H9 (cell line): ENCODE data around the gene LDHAL6B. TPM values are rescaled to one million over a fixed set of nuclear protein-coding genes. Genes with fewer than 3 reads are reported as not detected.

Experiments used
- DNase-seq: peaks from one replicate; pipeline ENCODE4 v3.0.0-alpha.2; 2017
- H2AFZ ChIP-seq: one replicate; pipeline ENCODE4 v1.6.1; 2013; ENCODE audit warnings: mild to moderate bottlenecking, low read length, control low read depth, moderate library complexity
- H2AK5ac ChIP-seq: 2 replicates; pipeline ENCODE4 v1.6.1; 2013; ENCODE audit warnings: low read length, control low read depth, mixed read lengths; ENCODE audit not compliant: insufficient read length
- H2BK120ac ChIP-seq: one replicate; pipeline ENCODE4 v1.6.1; 2013; ENCODE audit warnings: low read depth, mild to moderate bottlenecking, low read length, control low read depth, inconsistent platforms; ENCODE audit not compliant: poor library complexity, severe bottlenecking
- H2BK12ac ChIP-seq: 2 replicates; pipeline ENCODE4 v1.6.1; 2013; ENCODE audit warnings: low read length, control low read depth, mixed read lengths, low read depth; ENCODE audit not compliant: insufficient read length
- H2BK15ac ChIP-seq: 2 replicates; pipeline ENCODE4 v1.6.1; 2013; ENCODE audit warnings: low read depth, low read length, control low read depth
- H2BK20ac ChIP-seq: one replicate; pipeline ENCODE4 v1.6.1; 2013; ENCODE audit warnings: low read depth, mild to moderate bottlenecking, low read length, control low read depth, inconsistent platforms; ENCODE audit not compliant: poor library complexity, severe bottlenecking
- H2BK5ac ChIP-seq: 2 replicates; pipeline ENCODE4 v1.6.1; 2013; ENCODE audit warnings: low read length, control low read depth, mixed read lengths; ENCODE audit not compliant: insufficient read length
- H3K14ac ChIP-seq: 2 replicates; pipeline ENCODE4 v1.6.1; 2013; ENCODE audit warnings: low read length, control low read depth; ENCODE audit not compliant: insufficient read depth
- H3K18ac ChIP-seq: 2 replicates; pipeline ENCODE4 v1.6.1; 2013; ENCODE audit warnings: low read depth, mild to moderate bottlenecking, mixed read lengths, low read length, control low read depth; ENCODE audit not compliant: insufficient read length
- H3K23ac ChIP-seq: 2 replicates; pipeline ENCODE4 v1.6.1; 2013; ENCODE audit warnings: low read length, control low read depth, mixed read lengths, low read depth; ENCODE audit not compliant: insufficient read length
- H3K23me2 ChIP-seq: 2 replicates; pipeline ENCODE4 v1.6.1; 2013; ENCODE audit warnings: low read depth, mild to moderate bottlenecking, mixed read lengths, low read length, control low read depth; ENCODE audit not compliant: insufficient read length, poor library complexity, severe bottlenecking
- H3K27ac ChIP-seq: 2 replicates; pipeline ENCODE4 v1.5.1; 2013; ENCODE audit warnings: low read length, control low read depth, mixed read lengths, low read depth; ENCODE audit not compliant: insufficient read length
- H3K27me3 ChIP-seq: 2 replicates; pipeline ENCODE4 v1.6.1; 2013; ENCODE audit warnings: low read length, control low read depth, inconsistent platforms; ENCODE audit not compliant: insufficient read depth
- H3K4ac ChIP-seq: 2 replicates; pipeline ENCODE4 v1.6.1; 2013; ENCODE audit warnings: low read depth, mild to moderate bottlenecking, control low read depth, inconsistent platforms, low read length, moderate library complexity
- H3K4me1 ChIP-seq: 2 replicates; pipeline ENCODE4 v1.6.1; 2013; ENCODE audit warnings: low read length, control low read depth, inconsistent platforms; ENCODE audit not compliant: insufficient read depth
- H3K4me2 ChIP-seq: 2 replicates; pipeline ENCODE4 v1.6.1; 2013; ENCODE audit warnings: low read length, control low read depth, mixed read lengths; ENCODE audit not compliant: insufficient read length, insufficient read depth
- H3K56ac ChIP-seq: 2 replicates; pipeline ENCODE4 v1.6.1; 2013; ENCODE audit warnings: low read depth, mild to moderate bottlenecking, mixed read lengths, low read length, control low read depth; ENCODE audit not compliant: insufficient read length
- H3K79me1 ChIP-seq: 2 replicates; pipeline ENCODE4 v1.6.1; 2013; ENCODE audit warnings: low read depth, mild to moderate bottlenecking, moderate library complexity, low read length, control low read depth, inconsistent platforms; ENCODE audit not compliant: insufficient read depth, poor library complexity, severe bottlenecking
- H3K79me2 ChIP-seq: 2 replicates; pipeline ENCODE4 v1.6.1; 2013; ENCODE audit warnings: low read length, control low read depth, inconsistent platforms; ENCODE audit not compliant: insufficient read depth
- H3K9ac ChIP-seq: 2 replicates; pipeline ENCODE4 v1.6.1; 2013; ENCODE audit warnings: low read length, control low read depth, mixed read lengths; ENCODE audit not compliant: insufficient read length; ENCODE audit errors: extremely low read depth
- H3K9me3 ChIP-seq: one replicate; pipeline ENCODE4 v1.6.1; 2013; ENCODE audit warnings: low read depth, low read length, inconsistent platforms; ENCODE audit not compliant: control insufficient read depth
- H3T11ph ChIP-seq: one replicate; pipeline ENCODE4 v1.6.1; 2013; ENCODE audit warnings: mild to moderate bottlenecking, low read length, control low read depth, inconsistent platforms
- H4K20me1 ChIP-seq: one replicate; pipeline ENCODE4 v1.6.1; 2013; ENCODE audit not compliant: control insufficient read depth, insufficient read length, insufficient read depth
- H4K5ac ChIP-seq: 2 replicates; pipeline ENCODE4 v1.6.1; 2013; ENCODE audit warnings: low read depth, mild to moderate bottlenecking, mixed read lengths, low read length, control low read depth; ENCODE audit not compliant: insufficient read length
- H4K8ac ChIP-seq: replicated peaks from 2 replicates; pipeline ENCODE4 v1.6.1; 2013; ENCODE audit warnings: low read length, control low read depth, mixed read lengths, low read depth; ENCODE audit not compliant: insufficient read length
- H4K91ac ChIP-seq: 2 replicates; pipeline ENCODE4 v1.6.1; 2013; ENCODE audit warnings: low read depth, mild to moderate bottlenecking, moderate library complexity, mixed read lengths, low read length, control low read depth; ENCODE audit not compliant: insufficient read length
- H3K27ac Mint-ChIP-seq, 3 experiments: 2 replicates in 2 of 3; 3 replicates in 1 of 3; pipeline ENCODE4 v1.8.0; 2020 to 2021; ENCODE audit warnings: mixed read lengths in 3 of 3, mild to moderate bottlenecking in 1 of 3, moderate library complexity in 1 of 3
- H3K27me3 Mint-ChIP-seq: 2 replicates; pipeline ENCODE4 v1.8.0; 2021; ENCODE audit warnings: low read depth, mild to moderate bottlenecking, moderate library complexity, mixed read lengths
- H3K36me3 Mint-ChIP-seq, 3 experiments: 2 replicates in 2 of 3; 3 replicates in 1 of 3; pipeline ENCODE4 v1.8.0; 2020 to 2021; ENCODE audit warnings: low read depth in 3 of 3, mixed read lengths in 3 of 3; ENCODE audit not compliant: insufficient read depth in 1 of 3
- H3K4me1 Mint-ChIP-seq, 2 experiments: 2 replicates each; pipeline ENCODE4 v1.8.0; 2020; ENCODE audit warnings: mixed read lengths in 2 of 2
- H3K4me3 Mint-ChIP-seq, 2 experiments: 2 replicates in 1 of 2; 3 replicates in 1 of 2; pipeline ENCODE4 v1.8.0; 2020 to 2021; ENCODE audit warnings: mild to moderate bottlenecking in 2 of 2, mixed read lengths in 2 of 2, moderate library complexity in 1 of 2
- H3K9me3 Mint-ChIP-seq, 2 experiments: 2 replicates in 1 of 2; 3 replicates in 1 of 2; pipeline ENCODE4 v1.8.0; 2020; ENCODE audit warnings: mild to moderate bottlenecking in 2 of 2, mixed read lengths in 2 of 2, moderate library complexity in 1 of 2
- CTCF ChIP-seq: fragments of 200-600 bp; sonication (generic); conservative IDR thresholded peaks from 3 replicates; pipeline ENCODE4 v1.8.0; 2021; ENCODE audit warnings: antibody characterized with exemption, mild to moderate bottlenecking
- whole genome bisulfite sequencing: extraction: QIAGEN DNeasy Blood & Tissue Kit; methylation state at CpG from one replicate; pipeline ENCODE4 v1.1.7; 2013; ENCODE audit warnings: missing lambda C conversion rate, low lambda C conversion rate, mixed read lengths; ENCODE audit not compliant: insufficient read length; ENCODE audit errors: extremely low coverage; 5-methylcytosine and 5-hydroxymethylcytosine counted together
- total RNA-seq: library from RNA; stranded (reverse); gene quantifications from 2 replicates; pipeline ENCODE4 v1.2.1, GENCODE V29; 2021

LDHAL6B gene
- total RNA-seq, 1 experiment from 2014 or later: not detected

GRCh38 chr15:59191855-59192237 is 14.8 kb upstream of the LDHAL6B start:
- Histone ChIP-seq H4K20me1 (no peaks in the 10 kb centered on the region), H3K4me1 (no peaks in the 10 kb centered on the region), H3K79me2 (no peaks in the 10 kb centered on the region), H4K91ac (no peak overlapping the region), H3K18ac (no peak overlapping the region), H2AK5ac (no peak overlapping the region), H3K27me3 (no peaks in the 10 kb centered on the region), H2BK20ac (no peak overlapping the region), H2BK15ac (no peak overlapping the region), H3K23me2 (no peaks in the 10 kb centered on the region), H3K4me2 (no peak overlapping the region), H3K4ac (no peak overlapping the region), H2BK120ac (no peak overlapping the region), H2BK5ac (no peak overlapping the region), H3K56ac (no peak overlapping the region), H3K9ac (no peak overlapping the region), H3K14ac (no peak overlapping the region), H4K8ac (no peak overlapping the region), H3K27ac (no peak overlapping the region), H3K23ac (no peak overlapping the region), H3K9me3 (no peaks in the 10 kb centered on the region), H3K79me1 (no peaks in the 10 kb centered on the region), H3T11ph (no peak overlapping the region), H4K5ac (no peak overlapping the region), H2AFZ (no peak overlapping the region), H2BK12ac (no peak overlapping the region)
- H3K27me3 Mint-ChIP-seq: no peaks in the 10 kb centered on the region
- peaks cover 27 to 92% (median 79%) of the 10 kb centered on the region in 3 experiments for H3K36me3 Mint-ChIP-seq
- WGBS: no CpG with 5 or more reads among the region's 6 CpGs
- DNase-seq: no peak
- no peak overlapping the region for H3K27ac Mint-ChIP-seq
- peaks cover 4 to 5% of the 10 kb centered on the region in 2 experiments for H3K9me3 Mint-ChIP-seq
- no peak overlapping the region for H3K4me3 Mint-ChIP-seq
- no peaks in the 10 kb centered on the region for H3K4me1 Mint-ChIP-seq
- TF ChIP-seq CTCF: no peak
